GM19467 (cell line): ENCODE results near the gene CDX1.
"Not testable (repeated sequence)": the region's sequence is repeated elsewhere in the genome, so short reads cannot be mapped to it uniquely, and the experiment has no call there.

Experiments
- ATAC-seq: cut with Tn5 transposase; IDR thresholded peaks from one replicate; pipeline ENCODE4 v1.9.1; 2021; ENCODE audit warnings: mild to moderate bottlenecking, moderate library complexity; ENCODE audit not compliant: unreplicated experiment

The CDX1 gene

GRCh38 chr5:150223474-150223873 lies 56.9 kb downstream of the CDX1 start:
- no peak for ATAC-seq

DNA sequence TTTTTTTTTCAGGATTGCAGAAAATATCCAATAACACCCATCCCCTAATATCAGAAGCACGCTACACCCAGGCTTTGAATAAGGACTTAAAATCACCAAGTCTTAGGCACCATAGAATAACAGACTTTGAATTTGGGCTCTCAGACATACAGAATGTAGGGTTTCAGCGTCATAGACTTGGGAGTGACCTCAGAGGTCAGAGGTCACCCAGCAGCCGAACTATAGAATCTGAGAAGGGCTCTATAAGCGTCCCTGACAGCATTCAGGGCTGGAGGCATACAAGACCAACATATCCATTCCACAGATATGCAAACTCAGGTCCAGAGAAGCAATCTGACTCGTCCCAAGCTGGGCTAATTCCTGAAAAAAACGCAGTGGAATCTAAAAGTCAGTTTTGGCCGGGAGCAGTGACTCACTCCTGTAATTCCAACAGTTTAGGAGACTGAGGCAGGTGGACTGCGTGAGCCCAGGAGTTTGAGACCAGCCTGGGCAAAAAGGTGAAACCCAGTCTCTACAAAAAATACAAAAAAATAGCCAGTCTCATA lies 58.0 kb downstream of the CDX1 start:
- ATAC-seq = no peak

GRCh38 chr5:150227036-150227435 lies 60.5 kb downstream of the CDX1 start:
- no peak for ATAC-seq

- ATAC-seq = no peak
Observed at GRCh38 chr5:150227606-150228273, 61.2 kb downstream of the CDX1 start.

DNA sequence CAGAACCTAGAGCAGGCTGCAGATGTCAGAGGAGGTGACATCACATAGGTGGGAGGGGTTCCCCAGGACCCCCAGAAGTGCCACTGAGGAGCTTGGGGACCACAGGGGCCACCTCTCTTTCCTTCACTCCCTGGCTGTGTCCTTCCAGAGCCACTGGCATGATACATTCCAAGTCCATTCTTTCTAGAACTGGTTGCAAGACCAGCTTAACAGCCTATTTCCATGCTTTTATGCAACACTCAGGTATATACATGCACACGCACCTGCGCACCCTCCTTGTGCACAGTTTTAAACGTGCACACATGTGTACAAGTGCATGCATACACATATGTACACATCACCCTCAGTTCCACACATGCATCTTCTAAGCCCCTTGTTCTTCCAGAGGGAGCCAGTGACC lies 63.0 kb downstream of the CDX1 start:
- no peak for ATAC-seq

- no peak for ATAC-seq
Observed at GRCh38 chr5:150230842-150231241, 64.3 kb downstream of the CDX1 start.

- not testable (repeated sequence) for ATAC-seq
Observed at GRCh38 chr5:150233706-150234105, 67.1 kb downstream of the CDX1 start.
